ENCODE results near the gene DCXR. TPM values are rescaled to one million over a fixed set of nuclear protein-coding genes. Genes with fewer than 3 reads are reported as not detected.
"Not testable (repeated sequence)": the region's sequence is repeated elsewhere in the genome, so short reads cannot be mapped to it uniquely, and the experiment has no call there.

DCXR gene
- total RNA-seq, 1 experiment from 2014 or later: 113 TPM

DNA sequence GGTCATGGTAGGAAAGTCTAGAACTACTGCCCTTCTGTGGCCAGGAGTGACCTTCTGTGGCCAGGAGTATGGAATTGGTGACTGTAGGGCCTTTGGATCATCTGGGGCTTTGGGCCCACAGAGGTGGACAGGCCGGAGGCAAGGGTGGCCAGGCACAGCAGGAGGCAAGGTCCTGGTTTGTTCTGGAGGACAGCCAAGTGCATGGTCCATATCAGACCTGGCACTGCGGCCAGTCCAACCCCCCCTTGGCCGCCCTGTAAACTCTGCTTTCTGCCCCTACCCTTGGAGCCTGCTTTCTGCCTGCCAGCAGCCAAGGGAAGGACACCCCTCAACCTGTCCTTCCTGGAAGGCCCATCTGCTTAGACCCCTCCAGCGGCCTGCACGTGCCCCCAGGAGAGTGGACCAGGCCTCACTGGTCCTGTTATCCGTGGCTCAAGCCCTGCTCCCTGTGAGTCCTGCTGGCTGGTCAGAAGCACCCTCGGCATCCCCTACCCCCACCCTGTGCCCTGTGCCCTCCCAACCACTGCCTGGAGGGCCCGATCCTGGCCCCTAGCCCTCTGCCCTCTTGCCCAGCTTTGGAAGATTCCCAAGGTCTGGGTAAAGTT lies 2.3 kb upstream of the DCXR start:
- DNase-seq (ENCODE audit: low spot score): no peak

DNA sequence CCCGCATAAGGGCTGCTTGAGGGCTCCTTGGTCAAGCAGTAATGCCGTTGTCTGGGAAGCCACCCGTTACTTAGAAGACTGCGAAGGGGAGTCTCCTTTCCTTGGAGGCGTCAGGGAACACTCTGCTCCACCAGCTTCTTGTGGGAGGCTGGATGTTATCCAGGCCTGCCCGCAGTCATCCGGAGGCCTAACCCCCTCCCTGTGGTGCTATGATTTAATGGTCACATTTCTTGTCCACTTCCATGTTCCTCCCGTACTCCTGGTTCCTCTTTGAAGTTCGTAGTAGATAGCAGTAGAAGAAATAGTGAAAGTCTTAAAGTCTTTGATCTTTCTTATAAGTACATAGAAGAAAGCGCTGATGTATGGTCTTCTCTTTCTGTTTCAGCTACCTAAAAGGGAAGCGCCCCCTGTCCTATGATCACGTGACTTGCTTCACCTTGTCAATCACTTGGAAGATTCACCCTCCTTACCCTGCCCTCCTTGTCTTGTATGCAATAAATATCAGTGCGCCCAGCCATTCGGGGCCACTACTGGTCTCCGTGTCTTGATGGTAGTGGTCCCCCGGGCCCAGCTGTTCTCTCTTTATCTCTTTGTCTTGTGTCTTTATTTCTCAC lies 1.4 kb upstream of the DCXR start:
- DNase-seq (ENCODE audit: low spot score): not testable (repeated sequence)

DNA sequence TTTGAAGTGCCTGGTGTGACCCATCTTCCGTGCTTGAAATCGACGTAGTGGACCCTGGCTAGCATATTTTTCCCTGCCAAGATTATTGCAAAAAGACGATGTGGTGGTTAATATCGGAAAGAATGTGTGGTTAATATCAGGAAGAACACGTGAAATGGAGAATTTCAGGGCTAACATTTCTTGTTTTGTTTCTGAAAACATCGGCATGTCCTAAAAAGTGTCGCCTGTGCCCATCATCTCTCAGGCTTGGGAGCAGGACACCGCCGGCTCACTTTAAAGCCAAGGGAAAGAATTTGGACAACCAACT lies 345 bp upstream of the DCXR start:
- DNase-seq (ENCODE audit: low spot score): no peak

DNA sequence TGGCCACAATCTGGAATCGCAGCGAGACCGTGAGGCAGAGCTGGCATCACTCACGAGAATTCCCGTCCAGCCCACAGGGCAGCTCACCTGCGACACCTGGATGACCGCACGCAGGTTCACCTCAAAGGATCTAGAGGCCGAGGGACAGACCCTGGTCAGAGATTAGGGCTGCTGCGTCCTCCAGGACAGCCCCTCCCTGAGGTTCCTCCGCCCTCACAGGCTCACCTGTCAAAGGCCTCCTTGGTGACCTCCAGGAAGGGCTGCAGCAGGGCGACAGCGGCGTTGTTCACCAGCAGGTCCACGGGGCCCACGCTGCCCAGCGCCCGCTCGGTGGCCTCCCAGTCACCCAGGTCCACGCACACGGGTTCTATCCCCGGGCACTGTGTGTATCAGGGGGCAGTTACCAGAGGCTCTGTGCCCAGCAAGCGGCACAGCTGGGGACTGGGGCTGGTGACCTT lies 834 bp downstream of the DCXR start:
- no peak for DNase-seq (ENCODE audit: low spot score)

DNA sequence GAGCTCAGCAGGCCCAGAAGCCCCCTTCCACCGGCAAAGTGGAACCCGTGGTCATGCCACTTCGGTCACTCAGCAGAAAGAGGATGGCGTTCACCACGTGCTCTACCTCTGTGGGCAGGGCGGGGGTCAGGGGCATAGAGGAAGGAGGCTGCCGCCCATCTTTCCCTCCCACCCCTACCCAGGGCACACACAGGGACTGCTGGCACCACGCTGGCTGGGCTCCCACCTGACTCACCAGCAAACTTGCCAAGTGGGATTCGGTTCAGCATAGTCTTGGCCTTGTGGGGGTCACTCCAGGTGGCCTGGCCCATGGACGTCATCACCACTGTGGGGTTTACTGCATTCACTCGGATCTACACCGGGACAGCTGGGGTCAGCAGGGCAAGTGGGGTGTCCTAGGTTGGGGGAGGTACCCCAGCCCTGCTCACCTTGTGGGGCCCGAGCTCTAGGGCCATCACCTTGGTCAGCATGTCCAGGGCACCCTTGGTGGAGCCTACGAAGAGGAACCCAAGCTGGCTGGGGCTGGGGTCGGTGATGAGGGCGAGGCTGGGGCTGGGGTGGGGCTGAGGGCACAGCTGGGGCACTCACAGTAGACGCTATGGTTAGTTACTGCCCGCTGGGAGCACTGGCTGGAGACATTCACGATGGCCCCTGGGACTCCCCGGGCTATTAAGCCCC lies 1.4 kb downstream of the DCXR start:
- DNase-seq (ENCODE audit: low spot score): no peak

DNA sequence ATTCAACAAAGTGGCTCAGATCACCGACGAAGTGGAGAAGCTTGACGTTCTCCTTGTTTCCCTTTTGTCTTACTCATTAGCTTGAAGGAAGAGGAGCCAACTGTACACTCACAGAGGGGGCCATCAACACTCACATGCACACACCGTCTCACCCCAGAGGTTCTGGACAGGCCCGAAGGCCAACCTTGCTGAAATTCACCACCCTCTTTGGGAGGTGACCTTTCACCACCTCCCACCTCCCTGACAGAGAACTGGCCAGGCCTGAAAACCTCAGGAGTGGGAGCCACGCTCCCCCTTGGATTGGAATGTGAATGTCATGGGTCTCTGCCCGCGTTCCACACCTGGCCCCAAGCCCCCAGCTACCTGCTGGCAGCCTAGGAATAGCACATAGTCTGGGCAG lies 2.0 kb downstream of the DCXR start:
- DNase-seq (ENCODE audit: low spot score): no peak

DNA sequence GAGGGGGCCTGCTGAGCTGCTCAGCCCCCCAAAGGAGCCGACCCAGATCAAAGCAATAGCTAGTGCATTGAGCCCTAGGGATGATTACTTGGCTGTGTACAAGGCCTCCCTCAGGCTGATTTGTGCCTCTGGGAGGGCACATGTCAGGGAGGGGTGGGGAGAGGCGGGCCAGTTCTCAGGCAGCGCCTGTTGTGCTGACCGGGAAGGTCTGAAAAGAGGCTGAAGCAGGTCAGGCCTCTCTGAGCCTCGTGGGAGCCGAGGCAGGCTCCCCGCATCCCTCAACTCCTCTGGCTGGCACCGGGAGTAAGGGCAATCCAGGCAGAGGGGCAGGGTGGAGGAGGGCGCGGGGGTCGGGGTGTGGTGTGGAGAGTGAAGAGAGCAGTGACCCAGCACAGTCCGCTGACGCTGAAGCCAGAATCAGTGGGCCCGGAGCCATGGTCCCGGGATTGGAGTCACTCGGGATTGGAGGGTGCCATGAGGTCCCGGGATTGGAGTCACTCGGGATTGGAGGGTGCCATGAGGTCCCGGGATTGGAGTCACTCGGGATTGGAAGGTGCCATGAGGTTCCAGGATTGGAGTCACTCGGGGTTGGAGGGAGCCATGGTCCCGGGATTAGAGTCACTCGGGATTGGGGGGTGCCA lies 3.0 kb downstream of the DCXR start:
- no peak for DNase-seq (ENCODE audit: low spot score)

DNA sequence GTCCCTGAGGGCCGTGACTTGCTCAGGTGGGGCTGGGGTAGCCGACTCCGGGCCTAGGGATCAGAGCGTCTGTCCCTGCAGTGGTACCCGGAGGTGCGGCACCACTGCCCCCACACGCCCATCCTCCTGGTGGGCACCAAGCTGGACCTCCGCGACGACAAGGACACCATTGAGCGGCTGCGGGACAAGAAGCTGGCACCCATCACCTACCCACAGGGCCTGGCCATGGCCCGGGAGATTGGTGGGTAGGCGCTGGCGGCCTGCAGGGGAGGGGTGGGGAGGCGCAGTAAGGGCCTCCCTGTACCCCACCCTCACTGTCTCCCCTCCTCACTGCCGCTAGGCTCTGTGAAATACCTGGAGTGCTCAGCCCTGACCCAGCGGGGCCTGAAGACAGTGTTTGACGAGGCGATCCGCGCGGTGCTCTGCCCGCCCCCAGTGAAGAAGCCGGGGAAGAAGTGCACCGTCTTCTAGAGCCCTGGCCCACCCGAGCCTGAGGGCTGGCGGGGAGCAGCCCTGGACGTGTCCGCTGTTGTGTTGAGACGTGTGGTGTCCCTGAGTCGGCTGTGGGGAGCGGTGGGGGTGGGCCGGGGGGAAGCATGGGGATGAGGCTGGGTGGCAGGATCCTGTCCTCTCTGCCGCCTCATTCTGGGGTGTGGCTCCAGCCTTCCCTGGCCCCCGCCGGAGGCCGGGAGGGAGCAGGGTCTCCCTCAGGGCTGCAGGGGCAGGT lies 4.0 kb downstream of the DCXR start:
- DNase-seq (ENCODE audit: low spot score): no peak

DNA sequence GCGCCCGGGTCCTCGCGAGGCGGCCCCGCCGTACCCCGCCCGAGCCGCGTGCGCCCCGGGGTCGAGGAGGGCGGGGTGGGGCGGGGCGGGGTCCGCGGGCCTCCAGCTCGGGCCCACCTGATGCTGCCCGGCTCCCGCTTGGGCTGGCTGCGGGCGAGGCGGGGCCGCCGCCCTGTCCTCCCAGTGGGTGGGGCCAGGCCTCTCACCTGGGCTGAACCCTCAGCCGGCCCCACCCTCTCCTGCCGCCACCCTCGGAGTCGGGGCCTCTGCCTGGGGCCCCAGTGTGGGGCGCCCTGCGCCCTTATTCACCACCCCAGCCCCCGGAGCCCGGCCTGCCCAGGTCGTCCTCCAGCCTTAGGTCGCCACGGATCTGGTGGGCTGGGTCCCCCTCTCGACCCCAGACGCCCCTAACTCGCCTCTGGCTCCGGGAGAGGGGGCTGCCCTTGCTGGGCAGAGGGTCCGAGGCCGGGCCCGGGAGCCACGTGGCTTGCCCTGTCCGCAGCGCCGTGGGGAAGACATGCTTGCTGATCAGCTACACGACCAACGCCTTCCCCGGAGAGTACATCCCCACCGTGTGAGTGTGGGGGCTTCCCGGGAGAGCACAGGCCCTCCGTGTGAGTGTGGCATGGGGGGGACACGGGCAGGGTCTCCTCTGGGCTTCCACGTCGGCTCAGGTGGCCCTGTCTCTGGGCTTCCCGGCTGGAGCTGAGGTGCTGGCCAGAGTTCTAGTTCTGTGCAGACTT lies 5.4 kb downstream of the DCXR start:
- no peak for DNase-seq (ENCODE audit: low spot score)

DNA sequence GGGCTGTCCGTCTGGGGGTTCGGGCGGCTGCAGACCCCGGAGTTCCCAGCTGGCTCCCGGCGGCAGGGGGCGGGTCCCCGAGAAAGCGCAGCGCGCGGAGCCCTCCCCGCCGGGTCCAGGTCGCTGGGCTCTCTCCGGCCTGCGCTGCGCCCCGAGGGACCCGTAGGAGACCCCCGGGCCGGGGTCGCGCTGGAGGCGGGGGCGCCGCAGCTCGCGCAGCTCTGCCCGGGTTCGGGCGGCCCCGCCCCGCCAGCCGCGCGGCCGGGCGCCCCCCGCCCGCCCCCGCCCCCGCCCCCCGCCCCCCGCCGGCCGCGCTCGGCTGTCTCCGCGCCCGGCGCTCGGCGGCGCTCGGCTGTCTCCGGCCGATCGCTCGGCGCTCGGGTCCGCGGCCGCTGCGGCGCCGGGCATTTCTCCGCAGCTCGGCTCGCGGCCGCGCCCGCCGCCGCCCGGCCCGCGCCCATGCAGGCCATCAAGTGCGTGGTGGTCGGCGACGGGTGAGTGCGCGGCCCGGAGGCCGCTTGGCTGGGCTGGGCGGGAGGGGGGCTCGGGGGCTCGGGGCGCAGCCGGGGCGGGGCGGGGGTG lies 6.1 kb downstream of the DCXR start, which contains the start of gene RAC3:
Gene RAC3 (plus strand): TSS at position 376 of the 582 bp plus-strand sequence. CDS start 84 bp downstream, at position 460.
- no peak for DNase-seq (ENCODE audit: low spot score)

DNA sequence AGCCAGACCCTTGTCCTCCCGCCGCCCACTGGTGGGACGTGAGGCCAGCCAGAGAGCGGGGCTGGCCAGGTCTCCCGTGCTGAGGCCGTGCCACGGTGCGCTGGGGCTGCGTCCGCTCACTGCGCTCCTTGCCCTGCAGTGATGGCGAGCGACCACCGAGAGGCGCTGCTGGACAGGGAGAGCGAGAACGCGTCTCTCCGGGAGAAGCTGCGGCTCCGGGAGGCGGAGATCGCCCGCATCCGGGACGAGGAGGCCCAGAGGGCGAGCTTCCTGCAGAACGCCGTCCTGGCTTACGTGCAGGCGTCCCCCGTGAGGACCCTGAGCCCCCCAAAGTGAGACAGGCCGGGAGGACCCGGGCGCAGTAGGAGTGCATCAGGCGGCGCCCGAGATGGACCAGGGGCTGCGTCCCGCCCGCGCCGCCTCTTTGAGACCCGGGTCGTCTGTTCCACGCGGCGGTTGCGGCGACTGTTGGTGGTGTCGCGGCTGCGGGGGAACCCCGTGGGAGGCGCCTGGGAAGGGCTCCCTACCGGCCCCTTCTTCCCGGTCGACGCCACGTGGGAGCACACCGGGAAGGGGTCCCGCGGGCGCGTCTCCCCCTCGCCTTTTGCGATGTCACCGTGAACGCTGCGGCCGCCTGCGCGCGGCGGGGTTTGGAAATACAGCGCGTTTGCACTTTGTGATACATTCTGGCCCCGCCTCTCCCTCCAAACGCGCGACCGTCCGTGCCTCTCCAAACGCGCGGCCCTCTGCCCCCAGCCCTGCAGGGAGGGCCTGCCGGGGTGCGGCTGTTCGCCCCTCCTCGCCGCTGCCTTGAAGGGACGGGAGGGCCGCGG lies 6.8 kb downstream of the DCXR start:
- no peak for DNase-seq (ENCODE audit: low spot score)

DNA sequence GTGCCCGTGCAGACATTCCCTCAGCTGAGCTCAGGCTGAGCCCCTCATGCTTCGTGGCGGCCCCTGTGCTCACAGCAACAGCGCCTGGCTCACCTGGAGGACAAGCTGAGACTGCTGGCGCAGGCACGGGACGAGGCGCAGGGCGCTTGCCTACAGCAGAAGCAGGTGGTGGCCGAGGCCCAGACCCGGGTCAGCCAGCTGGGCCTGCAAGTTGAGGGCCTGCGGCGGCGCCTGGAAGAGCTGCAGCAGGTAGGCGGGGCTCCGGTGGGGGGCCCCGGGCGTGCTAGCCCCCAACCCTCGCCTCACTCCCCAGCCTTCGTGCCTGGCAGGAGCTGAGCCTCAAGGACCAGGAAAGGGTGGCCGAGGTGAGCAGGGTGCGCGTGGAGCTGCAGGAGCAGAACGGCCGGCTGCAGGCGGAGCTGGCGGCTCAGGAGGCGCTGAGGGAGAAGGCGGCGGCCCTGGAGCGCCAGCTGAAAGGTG lies 7.5 kb downstream of the DCXR start:
- no peak for DNase-seq (ENCODE audit: low spot score)

DNA sequence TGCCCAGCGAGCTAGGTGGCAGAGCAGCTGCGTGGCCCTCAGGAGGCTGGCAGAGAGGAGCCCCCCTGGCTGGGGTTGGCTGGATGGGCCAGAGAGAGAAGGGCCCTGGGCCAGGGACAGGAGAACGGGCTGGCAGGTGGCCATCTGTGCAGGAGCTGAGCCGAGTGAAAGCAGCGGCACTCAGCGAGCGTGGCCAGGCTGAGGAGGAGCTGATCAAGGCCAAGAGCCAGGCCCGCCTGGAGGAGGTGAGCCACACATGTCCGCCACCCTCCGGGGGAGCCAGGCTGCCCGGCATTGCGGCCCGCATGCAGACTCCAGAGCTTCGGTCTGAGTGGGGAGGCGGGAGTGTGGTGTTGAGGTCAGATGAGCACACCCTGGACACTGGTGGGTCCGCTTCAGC lies 8.1 kb downstream of the DCXR start:
- DNase-seq (ENCODE audit: low spot score): no peak

DNA sequence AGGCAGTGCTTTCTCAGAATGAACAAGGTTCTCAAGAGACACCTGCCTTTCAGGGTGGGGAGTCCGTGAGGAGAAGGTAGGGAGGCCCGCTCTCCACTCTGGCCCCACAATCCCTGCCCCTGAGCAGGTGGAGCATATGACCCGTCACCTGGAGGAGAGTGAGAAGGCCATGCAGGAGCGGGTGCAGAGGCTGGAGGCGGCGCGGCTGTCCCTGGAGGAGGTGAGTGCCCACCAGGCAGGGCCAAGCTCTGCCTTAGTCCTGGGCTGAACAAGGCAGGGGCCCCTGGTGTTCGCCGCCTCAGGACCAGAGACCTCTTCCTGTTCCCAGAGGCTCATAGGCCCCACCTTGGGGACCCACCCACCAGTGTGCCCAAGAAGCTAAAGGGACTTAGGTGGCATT lies 8.5 kb downstream of the DCXR start:
- no peak for DNase-seq (ENCODE audit: low spot score)

DNA sequence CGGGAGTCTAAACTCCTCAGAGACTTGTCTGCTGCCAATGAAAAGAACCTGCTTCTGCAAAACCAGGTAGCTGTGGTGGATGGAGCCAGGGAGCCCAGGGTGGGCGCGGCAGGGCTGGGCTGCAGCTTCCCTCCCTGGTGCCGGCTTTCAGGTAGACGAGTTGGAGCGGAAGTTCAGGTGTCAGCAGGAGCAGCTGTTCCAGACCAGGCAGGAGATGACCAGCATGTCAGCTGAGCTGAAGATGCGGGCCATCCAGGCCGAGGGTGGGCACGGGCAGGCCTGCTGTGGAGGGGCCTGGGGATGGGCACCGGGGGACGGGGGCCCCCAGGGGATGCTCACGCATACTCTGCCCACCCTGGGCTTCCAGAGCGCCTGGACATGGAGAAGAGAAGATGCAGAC lies 9.3 kb downstream of the DCXR start:
- DNase-seq (ENCODE audit: low spot score): no peak

DNA sequence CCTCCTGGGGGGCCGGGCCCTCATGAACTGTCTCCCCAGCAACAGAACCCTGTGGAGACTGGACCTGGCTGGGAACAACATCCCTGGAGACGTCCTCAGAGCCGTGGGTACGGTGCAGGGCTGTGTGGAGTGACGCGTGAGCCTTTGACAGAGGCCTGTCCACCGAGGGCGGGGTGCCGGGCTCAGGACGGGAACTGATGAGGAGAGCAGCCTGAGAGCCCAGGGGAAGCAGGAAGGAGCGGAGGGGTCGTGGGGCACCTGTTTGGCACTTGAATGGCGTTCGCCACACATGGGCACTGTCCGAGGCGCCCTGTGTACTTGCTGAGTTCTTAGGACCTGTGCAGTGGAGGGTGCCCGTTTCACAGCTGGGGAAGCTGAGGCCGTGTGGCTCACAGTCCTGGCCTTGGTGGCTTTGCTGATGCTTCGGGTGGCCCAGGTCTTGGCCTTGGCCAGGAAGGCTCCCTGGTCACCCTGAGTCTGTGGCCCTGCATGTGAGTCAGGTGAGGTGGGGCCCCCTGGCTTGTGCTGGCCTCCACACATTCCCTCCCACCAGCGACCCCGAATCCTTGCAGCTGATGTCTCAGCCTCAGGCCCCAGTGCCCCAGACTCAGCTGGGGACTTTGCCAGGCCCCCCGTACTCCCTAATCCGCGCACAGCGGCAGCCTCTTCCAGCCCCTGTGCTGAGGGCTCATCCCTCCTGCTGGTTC lies 11.9 kb downstream of the DCXR start:
- DNase-seq (ENCODE audit: low spot score): no peak

DNA sequence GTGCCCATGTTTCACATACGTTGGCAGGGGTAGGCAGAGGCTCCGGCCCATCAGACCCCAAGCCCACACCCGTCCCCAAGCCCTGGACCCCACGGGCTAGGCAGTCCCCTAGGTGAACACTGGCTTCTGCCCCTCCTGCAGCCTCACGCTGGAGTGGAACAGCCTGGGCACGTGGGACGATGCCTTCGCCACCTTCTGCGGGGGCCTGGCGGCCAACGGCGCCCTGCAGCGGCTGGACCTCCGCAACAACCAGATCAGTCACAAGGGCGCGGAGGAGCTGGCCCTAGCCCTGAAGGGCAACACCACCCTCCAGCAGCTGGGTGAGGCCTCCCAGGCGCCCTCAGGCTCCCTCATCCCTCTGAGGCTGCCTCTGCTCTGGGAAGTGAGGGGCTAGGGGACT lies 12.6 kb downstream of the DCXR start:
- no peak for DNase-seq (ENCODE audit: low spot score)

DNA sequence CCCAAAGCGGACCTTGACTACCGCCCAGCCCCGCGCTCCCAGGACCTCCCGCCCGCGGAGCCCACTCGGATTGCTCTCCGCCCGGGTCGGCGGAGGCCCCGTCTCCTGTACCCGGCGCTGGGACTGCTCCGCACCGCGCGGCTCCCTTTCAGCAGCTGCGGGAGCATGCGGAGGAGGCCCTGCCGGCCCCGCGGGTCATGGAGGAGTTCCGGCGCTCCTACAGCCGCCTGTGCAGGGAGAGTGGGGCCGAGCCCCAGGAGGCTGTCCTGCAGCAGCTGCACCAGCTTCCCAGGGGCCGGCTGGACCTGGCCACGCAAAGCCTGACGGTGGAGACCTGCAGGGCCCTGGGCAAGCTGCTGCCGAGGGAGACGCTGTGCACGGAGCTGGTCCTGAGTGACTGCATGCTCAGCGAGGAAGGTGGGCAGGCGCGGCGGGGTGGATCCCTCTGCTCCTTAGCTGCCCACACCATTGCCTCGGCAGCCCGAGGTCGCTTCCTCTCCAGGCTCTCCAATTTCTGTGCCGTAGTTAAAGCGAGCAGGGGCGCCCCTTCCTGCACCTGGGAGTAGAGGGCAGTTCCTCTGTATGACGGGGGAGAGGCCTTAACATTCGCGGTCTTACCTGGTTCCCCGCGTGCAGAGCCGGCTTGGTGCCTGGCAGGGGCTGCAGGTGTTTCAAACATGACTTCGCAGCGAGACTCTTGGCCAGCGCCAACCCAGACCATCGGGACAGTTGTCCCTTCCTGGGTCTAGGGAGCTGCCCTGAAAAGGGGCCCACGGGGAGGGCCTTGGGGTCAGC lies 13.9 kb downstream of the DCXR start:
- DNase-seq (ENCODE audit: low spot score): no peak

All from A172 (cell line).